GM10248 (cell line): Measurements from ENCODE around the gene ERCC8.
"Not testable (repeated sequence)": the region's sequence is repeated elsewhere in the genome, so short reads cannot be mapped to it uniquely, and the experiment has no call there.

Experiments
- CTCF ChIA-PET: fragments of 300-600 bp; sonication (Branson Sonifier 250); formaldehyde crosslinking; extraction: SDS; loops from one replicate; lab custom pipeline; 2021; ENCODE audit warnings: antibody characterized with exemption; lab: Yijun Ruan, JAX
- POLR2A ChIA-PET: fragments of 350-650 bp; sonication (Branson Sonifier 250); formaldehyde crosslinking; extraction: SDS; loops from one replicate; lab custom pipeline; 2020; ENCODE audit warnings: antibody characterized with exemption; lab: Yijun Ruan, JAX
- DNase-seq: peaks from one replicate; pipeline ENCODE4 v3.0.0; 2012; ENCODE audit errors: extremely low spot score
- CTCF ChIP-seq: IDR thresholded peaks from 2 replicates; pipeline ENCODE4 v1.5.1; 2012; ENCODE audit warnings: mild to moderate bottlenecking, low read depth; ENCODE audit errors: extremely low read depth, missing control alignments, control extremely low read depth

Gene ERCC8

GRCh38 chr5:60872892-60873291 is 72.0 kb downstream of the ERCC8 start:
- no peak for DNase-seq
- POLR2A ChIA-PET: no interaction called here
- no peak for TF ChIP-seq CTCF
- CTCF ChIA-PET: no interaction called here

GRCh38 chr5:60870857-60871256 is 74.0 kb downstream of the ERCC8 start:
- ChIA-PET CTCF (interaction anchor here (0.7 to 1.6 kb wide), 3 partner anchors 16 to 23 kb away, joined by 3 to 4 read pairs (median 3); no protein-coding TSS in a partner anchor), POLR2A (no interaction called here)
- no peak for DNase-seq
- TF ChIP-seq CTCF: no peak

GRCh38 chr5:60860572-60860971 is 84.3 kb downstream of the ERCC8 start:
- POLR2A ChIA-PET, CTCF ChIA-PET, DNase-seq: not testable (repeated sequence)

DNA sequence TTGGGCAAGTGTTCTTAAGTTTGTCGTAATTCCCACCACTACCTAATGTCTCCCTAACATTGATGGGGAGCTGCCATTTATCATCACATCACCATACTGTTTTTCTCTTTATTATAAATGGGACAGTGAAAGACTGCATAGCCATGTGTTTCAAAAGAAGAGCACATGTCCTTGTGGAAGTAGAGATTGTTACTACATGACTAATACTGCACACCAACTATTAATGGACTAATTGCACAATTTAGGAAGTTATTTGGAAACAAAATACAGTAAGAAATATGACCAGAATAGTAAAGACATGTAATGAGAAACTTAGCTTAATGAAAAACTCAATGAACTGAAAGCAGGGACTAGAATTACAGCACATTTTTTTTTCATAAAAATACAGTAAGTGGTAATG is 88.8 kb downstream of the ERCC8 start:
- DNase-seq: no peak
- ChIA-PET CTCF (interaction anchor here (1.2 to 1.5 kb wide), 2 partner anchors 15 to 140 kb away, joined by 4 read pairs; no protein-coding TSS in a partner anchor), POLR2A (no interaction called here)
- TF ChIP-seq CTCF: no peak

DNA sequence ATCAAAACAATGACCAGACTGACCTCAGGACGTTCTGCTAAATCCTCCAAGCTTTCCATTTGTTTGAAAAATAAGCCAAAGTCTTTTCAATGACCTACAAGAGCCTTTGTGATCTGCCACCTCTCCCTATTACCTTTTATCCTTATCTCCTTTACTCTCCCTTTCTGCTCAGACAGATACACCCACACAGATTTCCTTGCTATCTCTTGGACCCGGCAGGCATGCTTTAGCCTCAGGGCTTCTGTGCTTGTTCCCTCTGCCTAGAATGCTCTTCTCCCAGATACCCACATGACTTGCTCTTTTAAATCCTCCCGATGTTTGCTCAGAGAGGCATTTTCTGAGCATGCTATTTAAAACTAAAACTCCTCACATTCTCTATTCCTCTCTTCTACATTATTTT is 91.9 kb downstream of the ERCC8 start:
- ChIA-PET POLR2A (no interaction called here), CTCF (interaction anchor here (1.2 kb wide), 1 partner anchor 9 kb away, joined by 4 read pairs; the partner anchor contains the start of gene ELOVL7)

GRCh38 chr5:60852317-60852716 is 92.6 kb downstream of the ERCC8 start:
- ChIA-PET CTCF (interaction anchor here (1.2 kb wide), 1 partner anchor 8 kb away, joined by 4 read pairs; the partner anchor contains the start of gene ELOVL7), POLR2A (no interaction called here)
- no peak for TF ChIP-seq CTCF
- no peak for DNase-seq

More for the DNA sequence above, 91.9 kb downstream of the ERCC8 start:
- no peak for DNase-seq
- TF ChIP-seq CTCF: no peak

GRCh38 chr5:60851626-60852025 is 93.2 kb downstream of the ERCC8 start:
- CTCF ChIA-PET: no interaction called here
- DNase-seq: no peak
- POLR2A ChIA-PET: no interaction called here
- no peak for TF ChIP-seq CTCF
